Measurements from ENCODE around the gene DOCK9.

The DOCK9 gene

DNA sequence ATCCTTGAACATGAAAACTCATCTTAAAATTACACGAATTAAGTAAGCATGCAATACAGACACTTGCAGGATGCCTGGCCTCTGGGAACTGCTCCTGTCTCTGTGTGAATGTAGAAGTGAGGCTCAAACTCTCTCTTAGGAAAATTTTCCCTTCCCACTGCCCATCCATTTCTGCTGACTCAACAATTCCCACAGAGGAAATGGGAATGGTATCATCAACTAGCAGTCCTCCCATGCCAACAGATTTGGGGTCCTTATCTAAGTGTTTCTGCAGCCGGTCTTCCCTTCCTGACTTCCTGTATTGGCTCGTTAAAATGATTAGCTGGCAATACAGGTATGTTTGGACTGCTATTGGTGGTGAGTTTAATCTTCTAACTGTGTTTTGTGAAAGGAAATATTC lies 85.8 kb downstream of the DOCK9 start:
- Histone ChIP-seq H3K4me1 (ENCODE audit: control insufficient read depth, insufficient read depth, low read length) (peaks cover 16% of the 10 kb centered on the region), H3K27me3 (replicated peaks; ENCODE audit: control insufficient read depth, insufficient read depth, low read length) (no peaks in the 10 kb centered on the region), H3K9ac (ENCODE audit: low read length) (no peak overlapping the region), H3K36me3 (ENCODE audit: control insufficient read depth, insufficient read depth, low read length, severe bottlenecking) (no peaks in the 10 kb centered on the region), H3K9me3 (ENCODE audit: control insufficient read depth, low read length) (no peaks in the 10 kb centered on the region), H3K4me3 (ENCODE audit: low read length) (no peak overlapping the region)
- no peak for DNase-seq (ENCODE audit: low read depth)

DNA sequence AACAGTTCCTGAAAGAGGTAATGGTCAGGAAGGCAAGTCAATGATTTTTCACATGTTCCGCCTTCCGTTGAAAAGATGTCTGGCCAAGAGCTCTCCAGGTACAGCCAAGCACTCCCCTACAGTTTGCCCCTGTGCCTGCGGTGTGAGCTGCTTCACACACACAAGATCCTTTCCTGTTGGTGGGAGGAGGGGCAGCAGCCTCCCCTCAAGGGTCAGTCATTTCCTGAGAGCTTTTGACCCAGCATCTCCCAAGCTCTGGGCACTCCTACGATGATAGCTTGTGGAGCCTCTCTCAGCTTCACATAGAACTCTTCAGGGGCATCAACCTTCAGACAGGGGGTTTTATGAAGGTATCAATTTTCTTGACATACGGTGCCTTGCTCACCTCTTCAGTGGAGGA lies 86.9 kb downstream of the DOCK9 start:
- Histone ChIP-seq H3K9ac (ENCODE audit: low read length) (no peak overlapping the region), H3K36me3 (ENCODE audit: control insufficient read depth, insufficient read depth, low read length, severe bottlenecking) (no peaks in the 10 kb centered on the region), H3K4me3 (ENCODE audit: low read length) (no peak overlapping the region), H3K27me3 (replicated peaks; ENCODE audit: control insufficient read depth, insufficient read depth, low read length) (no peaks in the 10 kb centered on the region), H3K9me3 (ENCODE audit: control insufficient read depth, low read length) (no peaks in the 10 kb centered on the region), H3K4me1 (ENCODE audit: control insufficient read depth, insufficient read depth, low read length) (peaks cover 12% of the 10 kb centered on the region)
- no peak for DNase-seq (ENCODE audit: low read depth)

DNA sequence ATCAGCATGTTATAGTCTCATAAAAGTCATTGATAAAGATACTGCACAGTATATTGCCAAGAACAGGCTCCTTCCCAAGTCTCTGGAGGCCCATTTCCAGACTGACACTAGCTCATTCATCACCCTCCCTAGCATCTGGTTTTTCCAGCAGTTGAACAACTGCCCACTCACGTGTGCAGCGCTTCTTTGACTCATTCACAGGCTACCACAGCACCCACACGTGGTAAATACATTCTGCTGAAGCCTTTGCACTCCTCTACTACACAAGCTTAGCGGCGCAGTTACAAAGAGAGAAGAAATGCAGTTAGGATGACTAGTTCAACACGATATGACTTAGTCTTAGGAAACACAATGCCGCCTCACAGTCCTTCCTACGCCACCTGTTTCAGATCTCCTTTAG lies 87.7 kb downstream of the DOCK9 start:
- H3K27me3 ChIP-seq (replicated peaks; ENCODE audit: control insufficient read depth, insufficient read depth, low read length), result no peaks in the 10 kb centered on the region
- H3K9me3 ChIP-seq (ENCODE audit: control insufficient read depth, low read length), result no peaks in the 10 kb centered on the region
- no peaks in the 10 kb centered on the region for H3K36me3 ChIP-seq (ENCODE audit: control insufficient read depth, insufficient read depth, low read length, severe bottlenecking)
- peaks cover 12% of the 10 kb centered on the region for H3K4me1 ChIP-seq (ENCODE audit: control insufficient read depth, insufficient read depth, low read length)
- no peak overlapping the region for H3K9ac ChIP-seq (ENCODE audit: low read length)
- H3K4me3 ChIP-seq (ENCODE audit: low read length), result no peak overlapping the region
- no peak for DNase-seq (ENCODE audit: low read depth)

DNA sequence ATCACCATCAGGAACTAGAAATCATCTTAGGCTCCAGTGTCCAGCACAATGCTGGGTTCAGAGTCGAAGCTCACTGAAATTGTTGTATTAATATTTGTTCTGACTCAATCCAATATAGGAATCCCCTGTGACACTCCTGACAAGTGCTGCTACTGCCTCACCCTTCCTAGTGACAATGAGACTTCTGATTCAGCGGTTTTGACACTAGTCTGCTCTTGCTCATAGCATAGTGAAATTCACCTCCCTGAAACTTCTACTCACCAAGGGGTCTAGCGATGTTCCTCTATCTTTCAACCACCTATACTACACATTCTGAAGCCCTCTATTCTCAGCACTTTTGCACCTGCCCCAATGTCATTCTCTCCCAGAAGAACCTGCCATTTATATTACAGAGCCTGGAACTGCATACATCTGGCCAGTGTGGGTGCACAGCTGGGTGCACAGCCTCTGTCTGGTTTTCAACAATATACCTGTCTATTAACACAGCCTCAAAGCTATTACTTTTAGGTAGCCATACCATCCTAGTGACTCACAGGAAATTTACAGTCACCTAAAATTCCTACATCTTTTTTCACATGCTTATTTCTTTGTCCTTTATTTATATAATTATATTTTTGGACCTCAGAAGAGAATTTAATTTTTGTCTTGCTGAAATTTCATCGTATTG lies 88.3 kb downstream of the DOCK9 start:
- no peak overlapping the region for H3K4me3 ChIP-seq (ENCODE audit: low read length)
- H3K27me3 ChIP-seq (replicated peaks; ENCODE audit: control insufficient read depth, insufficient read depth, low read length), result no peaks in the 10 kb centered on the region
- peaks cover 6% of the 10 kb centered on the region for H3K36me3 ChIP-seq (ENCODE audit: control insufficient read depth, insufficient read depth, low read length, severe bottlenecking)

DNA sequence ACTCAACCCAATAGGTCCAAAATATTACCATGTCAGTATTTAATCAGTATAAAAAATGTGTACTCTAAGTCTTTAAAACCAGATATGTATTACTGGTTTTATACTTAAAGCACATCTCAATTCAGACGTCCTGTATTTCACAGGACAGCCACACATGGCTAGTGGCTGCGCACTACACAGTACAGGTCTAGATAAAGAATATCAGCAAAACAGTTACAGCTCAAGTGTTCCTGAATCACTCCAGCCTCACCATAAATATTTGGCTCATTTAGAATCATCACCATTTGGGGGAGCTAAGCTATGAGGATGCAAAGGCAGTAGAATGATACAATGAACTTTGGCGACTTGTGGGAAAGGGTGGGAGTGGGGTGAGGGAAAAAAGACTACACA lies 89.0 kb downstream of the DOCK9 start:
- H3K9me3 ChIP-seq (ENCODE audit: control insufficient read depth, low read length), result no peaks in the 10 kb centered on the region
- no peak for DNase-seq (ENCODE audit: low read depth)
- no peaks in the 10 kb centered on the region for H3K27me3 ChIP-seq (replicated peaks; ENCODE audit: control insufficient read depth, insufficient read depth, low read length)
- peaks cover 12% of the 10 kb centered on the region for H3K4me1 ChIP-seq (ENCODE audit: control insufficient read depth, insufficient read depth, low read length)
- no peak overlapping the region for H3K9ac ChIP-seq (ENCODE audit: low read length)
- H3K4me3 ChIP-seq (ENCODE audit: low read length), result no peak overlapping the region
- peaks cover 9% of the 10 kb centered on the region for H3K36me3 ChIP-seq (ENCODE audit: control insufficient read depth, insufficient read depth, low read length, severe bottlenecking)

More for the DNA sequence above, 88.3 kb downstream of the DOCK9 start:
- Histone ChIP-seq H3K4me1 (ENCODE audit: control insufficient read depth, insufficient read depth, low read length) (peaks cover 12% of the 10 kb centered on the region), H3K9me3 (ENCODE audit: control insufficient read depth, low read length) (no peaks in the 10 kb centered on the region), H3K9ac (ENCODE audit: low read length) (no peak overlapping the region)
- no peak for DNase-seq (ENCODE audit: low read depth)

DNA sequence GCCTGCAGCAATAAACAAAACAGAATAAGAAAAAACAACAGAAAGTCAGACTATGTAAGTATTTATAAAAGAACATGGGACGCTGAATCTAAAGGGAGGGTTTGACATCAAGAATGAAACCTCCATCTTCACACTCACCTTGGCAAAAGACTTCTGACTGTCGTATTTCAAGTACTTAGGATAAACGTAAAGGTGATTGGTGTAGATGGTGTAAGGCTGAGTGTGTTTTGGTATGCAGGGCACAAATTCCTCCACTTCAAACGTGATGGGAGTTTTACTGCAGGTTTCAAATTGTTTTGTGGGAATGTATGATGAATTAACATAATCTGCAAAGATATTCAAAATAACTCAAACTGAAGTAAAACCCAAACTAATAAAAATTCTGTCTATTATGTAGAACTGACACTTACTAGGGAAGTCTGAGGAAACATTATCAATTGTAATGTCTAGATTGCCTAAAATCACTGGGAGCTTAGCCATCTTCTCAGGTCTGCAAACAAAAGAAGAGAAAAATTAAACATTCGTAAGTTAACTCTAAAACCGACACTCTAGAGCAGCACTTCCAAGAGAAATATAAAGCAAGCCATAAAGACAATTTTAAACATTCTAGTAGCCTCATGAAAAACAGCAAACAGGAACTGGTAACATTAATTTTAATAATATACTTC lies 89.5 kb downstream of the DOCK9 start:
- no peaks in the 10 kb centered on the region for H3K9me3 ChIP-seq (ENCODE audit: control insufficient read depth, low read length)
- no peaks in the 10 kb centered on the region for H3K27me3 ChIP-seq (replicated peaks; ENCODE audit: control insufficient read depth, insufficient read depth, low read length)
- H3K9ac ChIP-seq (ENCODE audit: low read length), result no peak overlapping the region
- no peak overlapping the region for H3K4me3 ChIP-seq (ENCODE audit: low read length)
- H3K4me1 ChIP-seq (ENCODE audit: control insufficient read depth, insufficient read depth, low read length), result peaks cover 12% of the 10 kb centered on the region
- DNase-seq (ENCODE audit: low read depth), result no peak
- H3K36me3 ChIP-seq (ENCODE audit: control insufficient read depth, insufficient read depth, low read length, severe bottlenecking), result peaks cover 14% of the 10 kb centered on the region

DNA sequence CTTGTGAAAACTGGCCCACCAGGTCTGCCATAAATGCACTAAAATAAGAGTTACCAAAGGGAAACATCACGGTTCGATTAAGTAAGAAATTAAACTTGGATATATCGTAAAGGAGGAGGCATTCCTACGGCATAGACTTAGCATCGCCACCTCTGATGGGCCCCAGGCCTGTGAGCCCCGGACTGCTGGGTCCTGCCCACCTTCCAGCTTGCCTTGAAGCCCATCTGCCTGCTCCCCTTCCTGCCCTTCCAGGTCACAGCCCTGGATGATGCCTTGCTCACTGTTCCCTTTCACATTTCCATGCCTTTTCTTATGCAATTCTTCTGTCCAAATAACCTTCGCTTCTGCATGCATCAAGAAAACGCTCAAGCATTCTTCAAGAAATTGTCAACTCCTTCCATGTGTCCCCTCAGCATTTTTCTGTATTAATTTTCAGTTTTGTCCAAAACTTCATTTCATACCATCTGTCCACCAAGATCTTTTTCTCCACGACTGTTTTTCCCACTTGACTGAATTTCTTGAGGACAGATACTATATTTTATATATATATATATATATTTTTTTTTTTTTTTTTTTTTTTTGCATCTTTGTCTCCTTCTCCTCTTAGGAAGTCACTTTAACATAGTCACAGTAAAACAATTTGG lies 91.2 kb downstream of the DOCK9 start:
- Histone ChIP-seq H3K36me3 (ENCODE audit: control insufficient read depth, insufficient read depth, low read length, severe bottlenecking) (peaks cover 22% of the 10 kb centered on the region), H3K4me3 (ENCODE audit: low read length) (no peak overlapping the region), H3K9ac (ENCODE audit: low read length) (no peak overlapping the region)

DNA sequence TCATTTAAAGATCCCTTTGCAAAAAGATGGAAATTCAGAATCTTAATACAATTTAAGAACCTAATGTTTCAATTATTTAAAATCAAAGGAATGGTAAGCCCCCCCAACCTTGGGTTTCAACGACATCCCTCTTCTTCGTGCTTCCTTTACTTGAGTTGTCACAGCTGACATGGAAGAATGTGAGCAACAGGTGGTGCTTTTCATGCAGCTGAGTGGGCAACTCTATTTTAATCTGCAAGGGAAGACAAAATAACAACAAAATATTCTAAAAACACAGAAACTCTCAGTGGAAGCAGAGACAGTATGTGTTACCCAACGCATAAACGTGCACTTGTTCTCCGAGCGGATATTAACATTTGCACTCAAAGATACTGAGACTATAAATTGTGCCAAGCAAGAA lies 92.3 kb downstream of the DOCK9 start:
- Histone ChIP-seq H3K36me3 (ENCODE audit: control insufficient read depth, insufficient read depth, low read length, severe bottlenecking) (peaks cover 33% of the 10 kb centered on the region), H3K9me3 (ENCODE audit: control insufficient read depth, low read length) (no peaks in the 10 kb centered on the region), H3K4me1 (ENCODE audit: control insufficient read depth, insufficient read depth, low read length) (peaks cover 4% of the 10 kb centered on the region), H3K4me3 (ENCODE audit: low read length) (no peak overlapping the region), H3K9ac (ENCODE audit: low read length) (no peak overlapping the region), H3K27me3 (replicated peaks; ENCODE audit: control insufficient read depth, insufficient read depth, low read length) (no peaks in the 10 kb centered on the region)
- DNase-seq (ENCODE audit: low read depth), result no peak

More for the DNA sequence above, 91.2 kb downstream of the DOCK9 start:
- H3K4me1 ChIP-seq (ENCODE audit: control insufficient read depth, insufficient read depth, low read length), result peaks cover 4% of the 10 kb centered on the region
- no peaks in the 10 kb centered on the region for H3K27me3 ChIP-seq (replicated peaks; ENCODE audit: control insufficient read depth, insufficient read depth, low read length)
- no peak for DNase-seq (ENCODE audit: low read depth)
- H3K9me3 ChIP-seq (ENCODE audit: control insufficient read depth, low read length), result no peaks in the 10 kb centered on the region

DNA sequence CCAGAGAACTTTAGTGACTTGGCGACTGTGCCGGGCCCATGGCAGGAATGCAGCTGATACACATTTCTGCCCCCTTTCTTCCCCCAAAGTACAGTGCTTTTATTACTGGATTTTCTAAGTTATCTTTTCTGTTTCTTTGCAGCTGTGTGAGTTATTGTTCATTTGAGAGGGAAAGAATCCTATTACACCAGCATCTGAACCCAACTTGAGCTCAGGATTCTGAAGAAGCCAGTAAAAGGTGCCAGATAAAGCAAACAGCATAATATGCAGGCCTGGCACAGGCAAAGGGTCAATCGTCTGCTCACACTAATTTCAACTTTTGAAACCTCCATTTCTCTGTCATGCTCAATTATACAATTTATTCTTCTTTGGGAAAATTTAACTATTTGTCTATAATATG lies 93.9 kb downstream of the DOCK9 start:
- DNase-seq (ENCODE audit: low read depth), result peak; percentile 1
- Histone ChIP-seq H3K27me3 (replicated peaks; ENCODE audit: control insufficient read depth, insufficient read depth, low read length) (no peaks in the 10 kb centered on the region), H3K9ac (ENCODE audit: low read length) (no peak overlapping the region), H3K36me3 (ENCODE audit: control insufficient read depth, insufficient read depth, low read length, severe bottlenecking) (peaks cover 48% of the 10 kb centered on the region), H3K9me3 (ENCODE audit: control insufficient read depth, low read length) (no peaks in the 10 kb centered on the region), H3K4me1 (ENCODE audit: control insufficient read depth, insufficient read depth, low read length) (no peaks in the 10 kb centered on the region), H3K4me3 (ENCODE audit: low read length) (no peak overlapping the region)

DNA sequence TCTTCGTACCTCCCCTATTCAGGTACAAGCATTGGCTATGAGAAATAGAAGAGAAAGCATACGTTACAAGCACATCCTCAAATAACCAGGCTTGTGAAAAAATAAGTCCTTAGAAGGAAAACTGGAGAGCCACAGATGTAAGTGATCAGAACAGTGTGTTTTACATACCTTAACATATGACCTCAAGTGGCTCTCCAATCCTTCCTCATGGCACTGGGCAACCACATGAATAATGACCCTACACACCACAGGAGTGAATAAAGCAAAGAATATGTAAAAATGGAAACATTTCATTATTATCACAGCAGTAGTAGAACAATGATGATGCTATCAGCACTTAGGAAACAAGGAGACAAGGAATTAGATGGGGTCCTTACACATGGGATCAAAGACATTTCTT lies 96.5 kb downstream of the DOCK9 start:
- no peak for DNase-seq (ENCODE audit: low read depth)

DNA sequence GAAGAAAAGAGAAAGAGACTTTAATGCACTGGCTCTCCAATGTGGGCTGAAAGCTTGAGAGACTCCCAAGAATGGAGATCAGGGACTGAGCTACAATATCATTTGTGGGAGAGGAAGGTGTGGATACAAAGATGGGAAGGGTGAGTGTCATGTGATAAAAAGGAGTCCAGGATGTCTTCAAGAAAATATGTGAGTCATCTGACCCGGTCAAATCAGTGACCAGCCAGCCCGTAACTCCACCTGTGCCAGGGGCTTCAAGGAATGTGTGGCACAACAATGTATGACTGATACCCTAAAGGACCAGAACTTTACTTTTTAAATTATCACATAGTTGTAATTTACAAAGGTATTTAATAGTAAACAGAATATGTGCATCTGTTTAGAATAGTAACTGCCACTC lies 97.2 kb downstream of the DOCK9 start:
- Histone ChIP-seq H3K27me3 (replicated peaks; ENCODE audit: control insufficient read depth, insufficient read depth, low read length) (no peaks in the 10 kb centered on the region), H3K4me1 (ENCODE audit: control insufficient read depth, insufficient read depth, low read length) (no peaks in the 10 kb centered on the region), H3K9ac (ENCODE audit: low read length) (no peak overlapping the region), H3K9me3 (ENCODE audit: control insufficient read depth, low read length) (no peaks in the 10 kb centered on the region), H3K36me3 (ENCODE audit: control insufficient read depth, insufficient read depth, low read length, severe bottlenecking) (peaks cover 51% of the 10 kb centered on the region), H3K4me3 (ENCODE audit: low read length) (no peak overlapping the region)
- DNase-seq (ENCODE audit: low read depth), result no peak

More for the DNA sequence above, 96.5 kb downstream of the DOCK9 start:
- H3K4me1 ChIP-seq (ENCODE audit: control insufficient read depth, insufficient read depth, low read length), result no peaks in the 10 kb centered on the region
- H3K36me3 ChIP-seq (ENCODE audit: control insufficient read depth, insufficient read depth, low read length, severe bottlenecking), result peaks cover 48% of the 10 kb centered on the region
- H3K4me3 ChIP-seq (ENCODE audit: low read length), result no peak overlapping the region
- no peaks in the 10 kb centered on the region for H3K27me3 ChIP-seq (replicated peaks; ENCODE audit: control insufficient read depth, insufficient read depth, low read length)
- H3K9ac ChIP-seq (ENCODE audit: low read length), result no peak overlapping the region
- no peaks in the 10 kb centered on the region for H3K9me3 ChIP-seq (ENCODE audit: control insufficient read depth, low read length)

Data from adipocyte (in vitro differentiated cells).